HL-60 (cell line): ENCODE results near the gene FAM110C.

Experiments
- GABPA ChIP-seq: IDR thresholded peaks from 2 replicates; pipeline ENCODE4 v1.6.1; 2012; ENCODE audit warnings: low read depth
- TF ChIP-seq, protein P1 (sequence below): IDR thresholded peaks from one replicate; pipeline ENCODE4 v1.5.1; 2011; ENCODE audit warnings: low read length, control low read depth, inconsistent platforms; ENCODE audit not compliant: insufficient read depth

DNA sequence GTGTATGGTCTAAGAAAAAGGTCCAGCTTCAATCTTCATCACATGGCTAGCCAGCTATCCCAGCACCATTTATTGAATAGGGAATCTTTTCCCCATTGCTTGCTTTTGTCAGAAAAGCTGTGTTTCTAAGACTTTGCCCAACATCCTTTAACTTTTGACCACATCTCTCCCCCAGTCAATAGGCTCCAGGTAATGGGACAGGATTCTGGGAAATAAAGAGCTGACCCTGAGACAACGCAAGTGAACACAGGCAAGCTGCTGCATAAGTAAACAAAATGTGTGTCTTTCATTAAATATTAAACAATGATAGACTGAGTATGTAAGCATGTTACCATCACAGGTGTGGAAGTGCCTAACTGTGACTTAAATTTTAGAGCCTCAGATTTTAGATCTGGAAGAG, 23.0 kb downstream of the FAM110C start:
- TF ChIP-seq, protein P1, sequence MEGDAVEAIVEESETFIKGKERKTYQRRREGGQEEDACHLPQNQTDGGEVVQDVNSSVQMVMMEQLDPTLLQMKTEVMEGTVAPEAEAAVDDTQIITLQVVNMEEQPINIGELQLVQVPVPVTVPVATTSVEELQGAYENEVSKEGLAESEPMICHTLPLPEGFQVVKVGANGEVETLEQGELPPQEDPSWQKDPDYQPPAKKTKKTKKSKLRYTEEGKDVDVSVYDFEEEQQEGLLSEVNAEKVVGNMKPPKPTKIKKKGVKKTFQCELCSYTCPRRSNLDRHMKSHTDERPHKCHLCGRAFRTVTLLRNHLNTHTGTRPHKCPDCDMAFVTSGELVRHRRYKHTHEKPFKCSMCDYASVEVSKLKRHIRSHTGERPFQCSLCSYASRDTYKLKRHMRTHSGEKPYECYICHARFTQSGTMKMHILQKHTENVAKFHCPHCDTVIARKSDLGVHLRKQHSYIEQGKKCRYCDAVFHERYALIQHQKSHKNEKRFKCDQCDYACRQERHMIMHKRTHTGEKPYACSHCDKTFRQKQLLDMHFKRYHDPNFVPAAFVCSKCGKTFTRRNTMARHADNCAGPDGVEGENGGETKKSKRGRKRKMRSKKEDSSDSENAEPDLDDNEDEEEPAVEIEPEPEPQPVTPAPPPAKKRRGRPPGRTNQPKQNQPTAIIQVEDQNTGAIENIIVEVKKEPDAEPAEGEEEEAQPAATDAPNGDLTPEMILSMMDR: no peak
- TF ChIP-seq GABPA: no peak
